ENCODE results near the gene KCNG2. TPM values are rescaled to one million over a fixed set of nuclear protein-coding genes. Genes with fewer than 3 reads are reported as not detected.

KCNG2 gene
- total RNA-seq, 1 experiment from 2014 or later, result not detected

DNA sequence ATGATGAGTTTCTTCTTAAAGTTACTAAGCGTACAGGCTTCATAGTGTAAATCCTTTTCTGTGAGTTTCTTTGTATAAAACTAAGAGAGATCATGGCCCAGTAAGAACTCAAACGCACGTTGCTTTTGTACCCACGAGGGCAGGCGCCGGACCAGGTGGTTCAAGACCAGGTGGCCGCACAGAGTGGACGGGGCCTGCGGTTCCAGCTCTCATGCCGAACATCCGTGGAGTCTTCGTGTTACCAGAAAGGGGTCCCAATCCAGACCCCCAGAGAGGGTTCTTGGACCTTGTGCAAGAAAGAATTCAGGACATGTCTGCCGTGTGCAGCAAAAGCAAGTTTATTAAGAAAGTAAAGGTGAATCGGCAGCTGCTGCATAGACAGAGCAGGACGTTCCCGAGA is 53.0 kb downstream of the KCNG2 start (continued):
- TF ChIP-seq, protein P1, sequence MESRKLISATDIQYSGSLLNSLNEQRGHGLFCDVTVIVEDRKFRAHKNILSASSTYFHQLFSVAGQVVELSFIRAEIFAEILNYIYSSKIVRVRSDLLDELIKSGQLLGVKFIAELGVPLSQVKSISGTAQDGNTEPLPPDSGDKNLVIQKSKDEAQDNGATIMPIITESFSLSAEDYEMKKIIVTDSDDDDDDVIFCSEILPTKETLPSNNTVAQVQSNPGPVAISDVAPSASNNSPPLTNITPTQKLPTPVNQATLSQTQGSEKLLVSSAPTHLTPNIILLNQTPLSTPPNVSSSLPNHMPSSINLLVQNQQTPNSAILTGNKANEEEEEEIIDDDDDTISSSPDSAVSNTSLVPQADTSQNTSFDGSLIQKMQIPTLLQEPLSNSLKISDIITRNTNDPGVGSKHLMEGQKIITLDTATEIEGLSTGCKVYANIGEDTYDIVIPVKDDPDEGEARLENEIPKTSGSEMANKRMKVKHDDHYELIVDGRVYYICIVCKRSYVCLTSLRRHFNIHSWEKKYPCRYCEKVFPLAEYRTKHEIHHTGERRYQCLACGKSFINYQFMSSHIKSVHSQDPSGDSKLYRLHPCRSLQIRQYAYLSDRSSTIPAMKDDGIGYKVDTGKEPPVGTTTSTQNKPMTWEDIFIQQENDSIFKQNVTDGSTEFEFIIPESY (IDR thresholded peaks at IDR 0.05; ENCODE audit: extremely low read depth, insufficient replicate concordance, low read length), result no peak
- no peak for TF ChIP-seq EZH2phosphoT487 (IDR thresholded peaks at IDR 0.05; ENCODE audit: borderline replicate concordance)
- TF ChIP-seq, protein P2, sequence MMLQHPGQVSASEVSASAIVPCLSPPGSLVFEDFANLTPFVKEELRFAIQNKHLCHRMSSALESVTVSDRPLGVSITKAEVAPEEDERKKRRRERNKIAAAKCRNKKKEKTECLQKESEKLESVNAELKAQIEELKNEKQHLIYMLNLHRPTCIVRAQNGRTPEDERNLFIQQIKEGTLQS (IDR thresholded peaks at IDR 0.05), result no peak

DNA sequence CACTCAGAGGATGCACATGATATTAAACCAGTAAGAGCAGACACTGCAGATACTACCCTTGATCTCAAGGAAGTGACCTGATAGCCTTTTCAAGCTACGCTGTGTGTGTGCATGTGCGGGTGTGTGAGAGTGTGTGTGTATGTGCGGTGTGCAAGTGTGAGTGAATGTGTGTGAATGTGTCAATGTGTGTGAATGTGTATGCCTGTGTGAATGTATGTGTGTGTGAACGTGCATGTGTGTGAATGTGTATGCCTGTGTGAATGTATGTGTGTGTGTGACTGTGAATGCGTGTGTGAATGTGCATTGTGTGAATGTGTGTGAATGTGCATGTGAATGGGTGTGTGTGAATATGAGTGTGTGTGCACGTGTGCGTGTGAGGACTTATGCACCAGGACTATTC is 53.8 kb downstream of the KCNG2 start:
- BruUV-seq (replicated peaks), result no TSS peak
- H3K27ac ChIP-seq (ENCODE audit: low read depth, low read length), result no peak overlapping the region
- H3K4me3 ChIP-seq (replicated peaks in 1 of 2; ENCODE audit: low read depth in 1 of 2, low read length in 2 of 2), result no peak overlapping the region
- no peaks in the 10 kb centered on the region for H3K9me3 ChIP-seq (ENCODE audit: control insufficient read depth in 1 of 2, insufficient read depth in 1 of 2, low read depth in 1 of 2, low read length in 2 of 2)
- H4K20me1 ChIP-seq (ENCODE audit: insufficient read depth), result no peaks in the 10 kb centered on the region
- ATAC-seq (no peak), DNase-seq (ENCODE audit: low read depth, low spot score) (no peak)
- no peak overlapping the region for H2AFZ ChIP-seq (ENCODE audit: low read depth, low read length, poor library complexity, severe bottlenecking)
- TF ChIP-seq, protein P2 (IDR thresholded peaks at IDR 0.05), result no peak
- TF ChIP-seq SIN3A (IDR thresholded peaks at IDR 0.05; ENCODE audit: low read depth) (no peak), JUND (IDR thresholded peaks at IDR 0.05) (no peak), EZH2 (IDR thresholded peaks at IDR 0.05) (no peak), RAD21 (IDR thresholded peaks at IDR 0.05; ENCODE audit: low read depth) (no peak), ZFX (IDR thresholded peaks at IDR 0.05) (no peak)
- TF ChIP-seq, protein P3, sequence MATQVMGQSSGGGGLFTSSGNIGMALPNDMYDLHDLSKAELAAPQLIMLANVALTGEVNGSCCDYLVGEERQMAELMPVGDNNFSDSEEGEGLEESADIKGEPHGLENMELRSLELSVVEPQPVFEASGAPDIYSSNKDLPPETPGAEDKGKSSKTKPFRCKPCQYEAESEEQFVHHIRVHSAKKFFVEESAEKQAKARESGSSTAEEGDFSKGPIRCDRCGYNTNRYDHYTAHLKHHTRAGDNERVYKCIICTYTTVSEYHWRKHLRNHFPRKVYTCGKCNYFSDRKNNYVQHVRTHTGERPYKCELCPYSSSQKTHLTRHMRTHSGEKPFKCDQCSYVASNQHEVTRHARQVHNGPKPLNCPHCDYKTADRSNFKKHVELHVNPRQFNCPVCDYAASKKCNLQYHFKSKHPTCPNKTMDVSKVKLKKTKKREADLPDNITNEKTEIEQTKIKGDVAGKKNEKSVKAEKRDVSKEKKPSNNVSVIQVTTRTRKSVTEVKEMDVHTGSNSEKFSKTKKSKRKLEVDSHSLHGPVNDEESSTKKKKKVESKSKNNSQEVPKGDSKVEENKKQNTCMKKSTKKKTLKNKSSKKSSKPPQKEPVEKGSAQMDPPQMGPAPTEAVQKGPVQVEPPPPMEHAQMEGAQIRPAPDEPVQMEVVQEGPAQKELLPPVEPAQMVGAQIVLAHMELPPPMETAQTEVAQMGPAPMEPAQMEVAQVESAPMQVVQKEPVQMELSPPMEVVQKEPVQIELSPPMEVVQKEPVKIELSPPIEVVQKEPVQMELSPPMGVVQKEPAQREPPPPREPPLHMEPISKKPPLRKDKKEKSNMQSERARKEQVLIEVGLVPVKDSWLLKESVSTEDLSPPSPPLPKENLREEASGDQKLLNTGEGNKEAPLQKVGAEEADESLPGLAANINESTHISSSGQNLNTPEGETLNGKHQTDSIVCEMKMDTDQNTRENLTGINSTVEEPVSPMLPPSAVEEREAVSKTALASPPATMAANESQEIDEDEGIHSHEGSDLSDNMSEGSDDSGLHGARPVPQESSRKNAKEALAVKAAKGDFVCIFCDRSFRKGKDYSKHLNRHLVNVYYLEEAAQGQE (IDR thresholded peaks at IDR 0.05; ENCODE audit: low read depth), result no peak
- TF ChIP-seq, protein P4, sequence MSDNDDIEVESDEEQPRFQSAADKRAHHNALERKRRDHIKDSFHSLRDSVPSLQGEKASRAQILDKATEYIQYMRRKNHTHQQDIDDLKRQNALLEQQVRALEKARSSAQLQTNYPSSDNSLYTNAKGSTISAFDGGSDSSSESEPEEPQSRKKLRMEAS (IDR thresholded peaks at IDR 0.05), result no peak
- TF ChIP-seq, protein P1 (IDR thresholded peaks at IDR 0.05; ENCODE audit: extremely low read depth, insufficient replicate concordance, low read length), result no peak
- no peaks in the 10 kb centered on the region for H3K36me3 ChIP-seq (ENCODE audit: control insufficient read depth in 1 of 2, insufficient read depth in 2 of 2, low read length in 2 of 2)
- H3K9ac ChIP-seq (ENCODE audit: low read length), result no peak overlapping the region
- no peaks in the 10 kb centered on the region for H3K79me2 ChIP-seq (ENCODE audit: insufficient read depth, low read length)
- H3K27me3 ChIP-seq (ENCODE audit: insufficient read depth, low read length), result no peaks in the 10 kb centered on the region
- ChIA-PET CTCF (no interaction called here), POLR2A (no interaction called here), RAD21 (ENCODE audit: low non-redundant PET in 1 of 2, low total read pairs in 2 of 2, uncharacterized antibody in 2 of 2, unreplicated experiment in 2 of 2) (no interaction called here)
- H3K4me1 ChIP-seq (ENCODE audit: control insufficient read depth in 1 of 2, insufficient read depth in 2 of 2, low read length in 2 of 2), result no peaks in the 10 kb centered on the region; a peak in 1 of 4 replicates
- H3K9me2 ChIP-seq (ENCODE audit: insufficient read depth), result no peaks in the 10 kb centered on the region
- no peak overlapping the region for H3K4me2 ChIP-seq (ENCODE audit: low read length)
- intact Hi-C loops (cut with micrococcal nuclease), result no loop called here

Measured in HCT116 (cell line).